WTC11 (cell line): ENCODE measurements around the gene ARAP2. TPM values are rescaled to one million over a fixed set of nuclear protein-coding genes. Genes with fewer than 3 reads are reported as not detected.

Experiments
- ATAC-seq: fragments of 200-7000 bp; cut with Tn5 transposase; 2 replicates; pipeline ENCODE4 v1.10.0; 2021; ENCODE audit warnings: mild to moderate bottlenecking, moderate library complexity
- CTCF ChIA-PET: fragments of 300-600 bp; sonication (Branson Sonifier 250); formaldehyde crosslinking; loops from one replicate; lab custom pipeline; 2021; ENCODE audit warnings: antibody characterized with exemption; lab: Charles Lee
- POLR2A ChIA-PET: fragments of 350-600 bp; sonication (Branson Sonifier 250); formaldehyde crosslinking; loops from one replicate; lab custom pipeline; 2021; ENCODE audit warnings: antibody characterized with exemption; lab: Charles Lee
- DNase-seq: peaks from one replicate; pipeline ENCODE4 v3.0.0; 2021; ENCODE audit warnings: low spot score
- H3K27ac Mint-ChIP-seq: 2 replicates; pipeline ENCODE4 v1.8.0; 2021; ENCODE audit warnings: mixed read lengths
- H3K27me3 Mint-ChIP-seq: 2 replicates; pipeline ENCODE4 v1.8.0; 2021; ENCODE audit warnings: low read depth, mild to moderate bottlenecking, moderate library complexity, mixed read lengths
- H3K36me3 Mint-ChIP-seq: 2 replicates; pipeline ENCODE4 v1.8.0; 2021; ENCODE audit warnings: mixed read lengths
- H3K4me1 Mint-ChIP-seq: 2 replicates; pipeline ENCODE4 v1.8.0; 2022; ENCODE audit warnings: mixed read lengths
- H3K4me3 Mint-ChIP-seq: 2 replicates; pipeline ENCODE4 v1.8.0; 2021; ENCODE audit warnings: mild to moderate bottlenecking, moderate library complexity, mixed read lengths
- H3K9me3 Mint-ChIP-seq: 2 replicates; pipeline ENCODE4 v1.8.0; 2021; ENCODE audit warnings: mixed read lengths
- AFF4 ChIP-seq: sonication (generic); formaldehyde crosslinking; IDR thresholded peaks from 2 replicates; pipeline ENCODE4 v1.8.1; 2023; ENCODE audit warnings: mild to moderate bottlenecking, missing genetic modification reagents, borderline replicate concordance
- ATF1 ChIP-seq: sonication (generic); formaldehyde crosslinking; IDR thresholded peaks from 2 replicates; pipeline ENCODE4 v1.8.1; 2023; ENCODE audit warnings: mild to moderate bottlenecking, moderate library complexity, missing genetic modification reagents
- CDX4 ChIP-seq: fragments of 250-450 bp; sonication (Bioruptor Pico); IDR thresholded peaks from 2 replicates; pipeline ENCODE4 v1.9.0; 2021; ENCODE audit warnings: moderate library complexity, mild to moderate bottlenecking, inconsistent platforms, borderline replicate concordance
- CREM ChIP-seq: sonication (generic); formaldehyde crosslinking; IDR thresholded peaks from 2 replicates; pipeline ENCODE4 v1.8.1; 2022; ENCODE audit warnings: mild to moderate bottlenecking, missing genetic modification reagents, moderate library complexity
- CTCF ChIP-seq: fragments of 200-600 bp; IDR thresholded peaks from 2 replicates; pipeline ENCODE4 v1.8.0; 2022; ENCODE audit warnings: antibody characterized with exemption
- ERG ChIP-seq: fragments of 250-450 bp; sonication (Bioruptor Pico); IDR thresholded peaks from 2 replicates; pipeline ENCODE4 v1.8.0; 2021; ENCODE audit warnings: mild to moderate bottlenecking
- JUN ChIP-seq: sonication (generic); formaldehyde crosslinking; IDR thresholded peaks from 2 replicates; pipeline ENCODE4 v1.8.0; 2023; ENCODE audit warnings: mild to moderate bottlenecking, missing genetic modification reagents
- KAT7 ChIP-seq: sonication (generic); formaldehyde crosslinking; IDR thresholded peaks from 2 replicates; pipeline ENCODE4 v1.8.1; 2023; ENCODE audit warnings: missing genetic modification reagents, mild to moderate bottlenecking, borderline replicate concordance
- MYBL2 ChIP-seq: sonication (generic); formaldehyde crosslinking; IDR thresholded peaks from 2 replicates; pipeline ENCODE4 v1.8.1; 2023; ENCODE audit warnings: mild to moderate bottlenecking, moderate library complexity, missing genetic modification reagents
- NFE2L1 ChIP-seq: sonication (generic); formaldehyde crosslinking; IDR thresholded peaks from 2 replicates; pipeline ENCODE4 v1.8.1; 2023; ENCODE audit warnings: missing genetic modification reagents
- OVOL2 ChIP-seq: fragments of 250-450 bp; sonication (Bioruptor Pico); IDR thresholded peaks from 2 replicates; pipeline ENCODE4 v1.9.0; 2021; ENCODE audit warnings: mild to moderate bottlenecking, borderline replicate concordance
- PRDM15 ChIP-seq: sonication (generic); formaldehyde crosslinking; IDR thresholded peaks from 2 replicates; pipeline ENCODE4 v1.8.0; 2022; ENCODE audit warnings: missing genetic modification reagents
- PREB ChIP-seq: sonication (generic); formaldehyde crosslinking; IDR thresholded peaks from 2 replicates; pipeline ENCODE4 v1.8.1; 2022; ENCODE audit warnings: mild to moderate bottlenecking, missing genetic modification reagents, moderate library complexity, borderline replicate concordance
- SP1 ChIP-seq: sonication (generic); formaldehyde crosslinking; conservative IDR thresholded peaks from 2 replicates; pipeline ENCODE4 v1.8.1; 2022; ENCODE audit warnings: missing genetic modification reagents
- TCF7 ChIP-seq: sonication (generic); formaldehyde crosslinking; IDR thresholded peaks from 2 replicates; pipeline ENCODE4 v1.8.0; 2022; ENCODE audit warnings: mild to moderate bottlenecking, low read depth, missing genetic modification reagents, moderate library complexity
- USF1 ChIP-seq: sonication (generic); formaldehyde crosslinking; IDR thresholded peaks from 2 replicates; pipeline ENCODE4 v1.8.0; 2022; ENCODE audit warnings: mild to moderate bottlenecking, missing genetic modification reagents
- ZNF121 ChIP-seq: sonication (generic); formaldehyde crosslinking; IDR thresholded peaks from 2 replicates; pipeline ENCODE4 v1.8.0; 2023; ENCODE audit warnings: missing genetic modification reagents
- ZNF263 ChIP-seq: sonication (generic); formaldehyde crosslinking; IDR thresholded peaks from 2 replicates; pipeline ENCODE4 v1.8.1; 2022; ENCODE audit warnings: low read depth, mild to moderate bottlenecking, moderate library complexity, missing genetic modification reagents
- ZNF423 ChIP-seq: fragments of 250-450 bp; sonication (Bioruptor Pico); IDR thresholded peaks from 2 replicates; pipeline ENCODE4 v2.1.2; 2022; ENCODE audit warnings: mild to moderate bottlenecking, moderate library complexity
- total RNA-seq: library from RNA; stranded (reverse); gene quantifications from 3 replicates; pipeline ENCODE4 v1.2.3, GENCODE V29; 2021

The ARAP2 gene
- total RNA-seq, 1 experiment from 2014 or later: 1.0 TPM

GRCh38 chr4:36230534-36230933 lies 13.8 kb downstream of the ARAP2 start:
- Mint-ChIP-seq H3K4me3 (no peak overlapping the region), H3K9me3 (no peaks in the 10 kb centered on the region)
- TF ChIP-seq KAT7 (CRISPR knock-in tag) (no peak), NFE2L1 (no peak), CTCF (no peak), JUN (CRISPR knock-in tag) (no peak), ZNF263 (CRISPR knock-in tag) (no peak)
- TF ChIP-seq, all 79 proteins: peak for 0
- H3K27me3 Mint-ChIP-seq: 0 out of 2 replicates have a peak, but pooled peaks cover 2% of the 10 kb centered on the region
- POLR2A ChIA-PET: no interaction called here
- DNase-seq (no peak), ATAC-seq (no peak)
- no peaks in the 10 kb centered on the region for H3K36me3 Mint-ChIP-seq
- CTCF ChIA-PET: no interaction called here
- no peak overlapping the region for H3K27ac Mint-ChIP-seq
- no peaks in the 10 kb centered on the region for H3K4me1 Mint-ChIP-seq

GRCh38 chr4:36227913-36228312 lies 16.4 kb downstream of the ARAP2 start:
- Mint-ChIP-seq H3K36me3 (no peaks in the 10 kb centered on the region), H3K4me3 (no peak overlapping the region), H3K9me3 (no peaks in the 10 kb centered on the region), H3K27me3 (0 out of 2 replicates have a peak, but pooled peaks cover under 1% of the 10 kb centered on the region), H3K4me1 (peaks cover 2% of the 10 kb centered on the region; the same call in 1 of the 2 replicates), H3K27ac (no peak overlapping the region)
- ATAC-seq (no peak), DNase-seq (no peak)
- POLR2A ChIA-PET: no interaction called here
- TF ChIP-seq SP1 (no peak), PREB (CRISPR knock-in tag) (no peak), TCF7 (CRISPR knock-in tag) (no peak), CDX4 (CRISPR knock-in tag) (no peak), PRDM15 (CRISPR knock-in tag) (no peak), OVOL2 (CRISPR knock-in tag) (no peak), ZNF121 (CRISPR knock-in tag) (no peak), AFF4 (CRISPR knock-in tag) (no peak), ZNF423 (CRISPR knock-in tag) (no peak), ATF1 (no peak), MYBL2 (no peak), ERG (CRISPR knock-in tag) (no peak), CREM (CRISPR knock-in tag) (no peak), USF1 (CRISPR knock-in tag) (no peak)
- CTCF ChIA-PET: no interaction called here
